Loucy (cell line): ENCODE measurements around the gene FRMD4A.

Experiments used
- CTCF ChIP-seq: fragments of 200-600 bp; sonication (generic); conservative IDR thresholded peaks from 2 replicates; pipeline ENCODE4 v1.5.1; 2014; ENCODE audit warnings: mild to moderate bottlenecking, antibody characterized with exemption, low read length
- EZH2phosphoT487 ChIP-seq: fragments of 200-600 bp; IDR thresholded peaks from 2 replicates; pipeline ENCODE4 v1.6.1; 2018; ENCODE audit warnings: antibody characterized with exemption, mild to moderate bottlenecking, moderate library complexity, borderline replicate concordance

DNA sequence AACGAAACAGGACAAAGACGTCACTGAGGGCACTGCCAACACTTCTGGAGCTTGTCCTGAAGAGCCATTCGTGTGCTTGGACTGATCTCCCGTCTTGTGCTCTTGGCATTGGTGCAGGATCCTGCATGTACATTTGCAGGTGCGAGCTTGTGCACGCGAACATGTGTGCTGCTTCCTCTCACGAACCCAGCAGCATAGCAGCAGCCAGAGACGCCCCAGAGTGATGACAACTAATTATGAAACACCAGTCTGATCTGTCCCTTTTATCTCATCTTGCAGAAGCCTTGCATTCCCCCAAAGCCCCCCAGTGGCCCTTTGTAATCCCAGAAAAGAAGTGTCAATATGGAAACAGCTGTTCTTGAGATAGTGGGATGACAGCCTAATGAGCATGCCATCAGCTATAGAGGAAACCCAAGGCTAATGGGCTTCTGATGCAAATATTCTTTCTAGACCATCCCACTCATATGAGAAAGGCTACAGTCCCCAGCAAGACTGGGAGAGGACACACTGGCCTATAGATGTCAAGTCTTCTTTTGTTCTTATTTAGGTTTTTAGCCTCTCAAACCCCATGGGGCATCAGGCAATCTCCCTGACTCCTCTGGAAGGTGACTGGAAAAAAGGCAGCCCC, 310.6 kb downstream of the FRMD4A start:
- no peak for TF ChIP-seq CTCF
- no peak for TF ChIP-seq EZH2phosphoT487
